B cell (primary cell): Measurements from ENCODE around the gene NPAS3.

Experiments used
- EZH2 ChIP-seq: IDR thresholded peaks from 2 replicates; pipeline ENCODE4 v1.6.1; 2012; ENCODE audit warnings: borderline replicate concordance, low read depth, mild to moderate bottlenecking, moderate library complexity, low read length; ENCODE audit not compliant: insufficient read depth, poor library complexity, severe bottlenecking
- TF ChIP-seq, protein P1 (sequence below): fragments of 200-600 bp; IDR thresholded peaks from one replicate; pipeline ENCODE4 v1.8.0; 2022; ENCODE audit warnings: antibody characterized with exemption, mild to moderate bottlenecking

DNA sequence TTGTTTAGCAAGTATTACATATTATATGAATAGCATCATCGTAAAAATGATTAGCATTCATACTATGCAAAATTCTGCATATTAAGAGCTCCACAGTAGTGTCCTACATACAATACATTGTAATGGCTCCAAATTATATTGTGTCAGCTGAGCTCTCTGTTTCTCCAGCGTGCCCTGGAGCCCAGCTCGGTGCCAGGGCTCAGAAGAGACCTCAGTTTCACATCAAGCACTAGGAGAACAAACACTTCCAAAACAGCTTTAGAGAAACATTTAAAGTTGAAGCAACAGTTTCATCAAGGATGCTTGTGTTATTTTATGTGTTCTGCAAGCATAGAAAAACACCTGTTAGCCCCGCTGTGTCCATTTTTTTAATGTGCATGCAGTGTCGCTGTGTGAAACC is 555.3 kb downstream of the NPAS3 start:
- TF ChIP-seq, protein P1, sequence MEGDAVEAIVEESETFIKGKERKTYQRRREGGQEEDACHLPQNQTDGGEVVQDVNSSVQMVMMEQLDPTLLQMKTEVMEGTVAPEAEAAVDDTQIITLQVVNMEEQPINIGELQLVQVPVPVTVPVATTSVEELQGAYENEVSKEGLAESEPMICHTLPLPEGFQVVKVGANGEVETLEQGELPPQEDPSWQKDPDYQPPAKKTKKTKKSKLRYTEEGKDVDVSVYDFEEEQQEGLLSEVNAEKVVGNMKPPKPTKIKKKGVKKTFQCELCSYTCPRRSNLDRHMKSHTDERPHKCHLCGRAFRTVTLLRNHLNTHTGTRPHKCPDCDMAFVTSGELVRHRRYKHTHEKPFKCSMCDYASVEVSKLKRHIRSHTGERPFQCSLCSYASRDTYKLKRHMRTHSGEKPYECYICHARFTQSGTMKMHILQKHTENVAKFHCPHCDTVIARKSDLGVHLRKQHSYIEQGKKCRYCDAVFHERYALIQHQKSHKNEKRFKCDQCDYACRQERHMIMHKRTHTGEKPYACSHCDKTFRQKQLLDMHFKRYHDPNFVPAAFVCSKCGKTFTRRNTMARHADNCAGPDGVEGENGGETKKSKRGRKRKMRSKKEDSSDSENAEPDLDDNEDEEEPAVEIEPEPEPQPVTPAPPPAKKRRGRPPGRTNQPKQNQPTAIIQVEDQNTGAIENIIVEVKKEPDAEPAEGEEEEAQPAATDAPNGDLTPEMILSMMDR: no peak
- no peak for TF ChIP-seq EZH2
